Neural progenitor cell (in vitro differentiated cells): ENCODE results near the gene PWWP2B. TPM values are rescaled to one million over a fixed set of nuclear protein-coding genes. Genes with fewer than 3 reads are reported as not detected.

Source experiments
- DNase-seq: peaks from one replicate; pipeline ENCODE4 v3.0.0-alpha.2; 2016; ENCODE audit warnings: low spot score
- H2AFZ ChIP-seq: fragments of 200-600 bp; sonication (generic); replicated peaks from 2 replicates; pipeline ENCODE4 v1.6.1; 2016; ENCODE audit warnings: antibody characterized with exemption
- H3F3A ChIP-seq: fragments of 200-600 bp; sonication (generic); 2 replicates; pipeline ENCODE4 v1.6.1; 2016; ENCODE audit warnings: antibody characterized with exemption, low read depth
- H3K27ac ChIP-seq: fragments of 200-600 bp; sonication (generic); 2 replicates; pipeline ENCODE4 v1.5.1; 2016; ENCODE audit warnings: mild to moderate bottlenecking
- H3K27me3 ChIP-seq: fragments of 200-600 bp; sonication (generic); 2 replicates; pipeline ENCODE4 v1.6.1; 2016; ENCODE audit warnings: mild to moderate bottlenecking, moderate library complexity
- H3K36me3 ChIP-seq: fragments of 200-600 bp; sonication (generic); 2 replicates; pipeline ENCODE4 v1.5.1; 2016
- H3K4me1 ChIP-seq: fragments of 200-600 bp; sonication (generic); 2 replicates; pipeline ENCODE4 v1.6.1; 2016; ENCODE audit warnings: mixed run types
- H3K4me2 ChIP-seq: fragments of 200-600 bp; sonication (generic); 2 replicates; pipeline ENCODE4 v1.6.1; 2016
- H3K4me3 ChIP-seq: fragments of 200-600 bp; sonication (generic); 2 replicates; pipeline ENCODE4 v1.5.1; 2016
- H3K79me2 ChIP-seq: fragments of 200-600 bp; sonication (generic); 2 replicates; pipeline ENCODE4 v1.6.1; 2016; ENCODE audit warnings: low read depth
- H3K9ac ChIP-seq: fragments of 200-600 bp; sonication (generic); 2 replicates; pipeline ENCODE4 v1.6.1; 2016
- H3K9me3 ChIP-seq: fragments of 200-600 bp; sonication (generic); 2 replicates; pipeline ENCODE4 v1.5.1; 2016; ENCODE audit warnings: low read depth
- H4K20me1 ChIP-seq: fragments of 200-600 bp; sonication (generic); 2 replicates; pipeline ENCODE4 v1.6.1; 2016; ENCODE audit warnings: low read depth
- H3K27ac Mint-ChIP-seq: 3 replicates; pipeline ENCODE4 v1.8.0; 2021; ENCODE audit warnings: mixed read lengths
- H3K27me3 Mint-ChIP-seq: 2 replicates; pipeline ENCODE4 v1.8.0; 2022; ENCODE audit warnings: low read depth, mild to moderate bottlenecking, inconsistent platforms, moderate library complexity, mixed read lengths; ENCODE audit not compliant: insufficient read depth
- H3K36me3 Mint-ChIP-seq: 3 replicates; pipeline ENCODE4 v1.8.0; 2021; ENCODE audit warnings: mixed read lengths
- H3K4me1 Mint-ChIP-seq: 3 replicates; pipeline ENCODE4 v1.8.0; 2021; ENCODE audit warnings: mixed read lengths
- H3K4me3 Mint-ChIP-seq: 3 replicates; pipeline ENCODE4 v1.8.0; 2021; ENCODE audit warnings: mild to moderate bottlenecking, moderate library complexity, mixed read lengths
- H3K9me3 Mint-ChIP-seq: 3 replicates; pipeline ENCODE4 v1.8.0; 2020; ENCODE audit warnings: mixed read lengths
- EZH2 ChIP-seq: fragments of 200-600 bp; sonication (generic); IDR thresholded peaks from 2 replicates; pipeline ENCODE4 v1.6.1; 2017; ENCODE audit warnings: antibody characterized with exemption, mild to moderate bottlenecking, moderate library complexity
- EZH2phosphoT487 ChIP-seq: fragments of 200-600 bp; sonication (generic); IDR thresholded peaks from 2 replicates; pipeline ENCODE4 v1.6.1; 2017; ENCODE audit warnings: antibody characterized with exemption
- total RNA-seq: library from RNA; depleted of rRNA; stranded (reverse); fragments of >200 nt; gene quantifications from 2 replicates; pipeline ENCODE4 v1.2.3, GENCODE V29; 2015; ENCODE audit warnings: low replicate concordance
- TF ChIP-seq, protein P1 (sequence below): fragments of 200-600 bp; sonication (generic); IDR thresholded peaks from 2 replicates; pipeline ENCODE4 v1.5.1; 2017; ENCODE audit warnings: antibody characterized with exemption, mild to moderate bottlenecking

PWWP2B gene
- total RNA-seq, 1 donor from 2014 or later, result 0.34 TPM

GRCh38 chr10:132356621-132357195, 40.3 kb upstream of the PWWP2B start:
- TF ChIP-seq, protein P1, sequence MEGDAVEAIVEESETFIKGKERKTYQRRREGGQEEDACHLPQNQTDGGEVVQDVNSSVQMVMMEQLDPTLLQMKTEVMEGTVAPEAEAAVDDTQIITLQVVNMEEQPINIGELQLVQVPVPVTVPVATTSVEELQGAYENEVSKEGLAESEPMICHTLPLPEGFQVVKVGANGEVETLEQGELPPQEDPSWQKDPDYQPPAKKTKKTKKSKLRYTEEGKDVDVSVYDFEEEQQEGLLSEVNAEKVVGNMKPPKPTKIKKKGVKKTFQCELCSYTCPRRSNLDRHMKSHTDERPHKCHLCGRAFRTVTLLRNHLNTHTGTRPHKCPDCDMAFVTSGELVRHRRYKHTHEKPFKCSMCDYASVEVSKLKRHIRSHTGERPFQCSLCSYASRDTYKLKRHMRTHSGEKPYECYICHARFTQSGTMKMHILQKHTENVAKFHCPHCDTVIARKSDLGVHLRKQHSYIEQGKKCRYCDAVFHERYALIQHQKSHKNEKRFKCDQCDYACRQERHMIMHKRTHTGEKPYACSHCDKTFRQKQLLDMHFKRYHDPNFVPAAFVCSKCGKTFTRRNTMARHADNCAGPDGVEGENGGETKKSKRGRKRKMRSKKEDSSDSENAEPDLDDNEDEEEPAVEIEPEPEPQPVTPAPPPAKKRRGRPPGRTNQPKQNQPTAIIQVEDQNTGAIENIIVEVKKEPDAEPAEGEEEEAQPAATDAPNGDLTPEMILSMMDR, result no peak
- TF ChIP-seq EZH2phosphoT487, result no peak
- no peak for TF ChIP-seq EZH2
- no peaks in the 10 kb centered on the region for H3K79me2 ChIP-seq
- no peak overlapping the region for H2AFZ ChIP-seq
- no peak overlapping the region for H3K4me3 ChIP-seq
- no peaks in the 10 kb centered on the region for H3F3A ChIP-seq
- no peak overlapping the region for H3K27ac Mint-ChIP-seq
- no peaks in the 10 kb centered on the region for H4K20me1 ChIP-seq
- no peaks in the 10 kb centered on the region for H3K27me3 ChIP-seq
- DNase-seq, result no peak
- H3K27ac ChIP-seq, result no peak overlapping the region
- H3K36me3 ChIP-seq, result no peaks in the 10 kb centered on the region
- H3K27me3 Mint-ChIP-seq, result no peaks in the 10 kb centered on the region
- H3K9me3 ChIP-seq, result no peaks in the 10 kb centered on the region
- peaks cover 3% of the 10 kb centered on the region for H3K36me3 Mint-ChIP-seq
- no peak overlapping the region for H3K9ac ChIP-seq
- peaks cover 5% of the 10 kb centered on the region for H3K4me1 Mint-ChIP-seq
- no peak overlapping the region for H3K4me3 Mint-ChIP-seq
- H3K4me1 ChIP-seq, result no peaks in the 10 kb centered on the region
- peaks cover 3% of the 10 kb centered on the region for H3K9me3 Mint-ChIP-seq
- no peak overlapping the region for H3K4me2 ChIP-seq

GRCh38 chr10:132357286-132358058, 39.5 kb upstream of the PWWP2B start:
- H3K27ac ChIP-seq, result no peak overlapping the region
- no peak overlapping the region for H3K4me2 ChIP-seq
- H2AFZ ChIP-seq, result no peak overlapping the region
- no peaks in the 10 kb centered on the region for H3F3A ChIP-seq
- H3K4me1 ChIP-seq, result no peaks in the 10 kb centered on the region
- TF ChIP-seq, protein P1, result no peak
- TF ChIP-seq EZH2phosphoT487 (no peak), EZH2 (no peak)
- H3K9me3 ChIP-seq, result no peaks in the 10 kb centered on the region
- no peaks in the 10 kb centered on the region for H3K36me3 ChIP-seq
- peaks cover 3% of the 10 kb centered on the region for H3K9me3 Mint-ChIP-seq
- H3K27me3 Mint-ChIP-seq, result no peaks in the 10 kb centered on the region
- H3K36me3 Mint-ChIP-seq, result peaks cover 3% of the 10 kb centered on the region
- H4K20me1 ChIP-seq, result no peaks in the 10 kb centered on the region
- no peak overlapping the region for H3K9ac ChIP-seq
- no peak for DNase-seq
- H3K27me3 ChIP-seq, result no peaks in the 10 kb centered on the region
- no peak overlapping the region for H3K4me3 Mint-ChIP-seq
- H3K27ac Mint-ChIP-seq, result no peak overlapping the region
- no peaks in the 10 kb centered on the region for H3K79me2 ChIP-seq
- peaks cover 5% of the 10 kb centered on the region for H3K4me1 Mint-ChIP-seq
- H3K4me3 ChIP-seq, result no peak overlapping the region

DNA sequence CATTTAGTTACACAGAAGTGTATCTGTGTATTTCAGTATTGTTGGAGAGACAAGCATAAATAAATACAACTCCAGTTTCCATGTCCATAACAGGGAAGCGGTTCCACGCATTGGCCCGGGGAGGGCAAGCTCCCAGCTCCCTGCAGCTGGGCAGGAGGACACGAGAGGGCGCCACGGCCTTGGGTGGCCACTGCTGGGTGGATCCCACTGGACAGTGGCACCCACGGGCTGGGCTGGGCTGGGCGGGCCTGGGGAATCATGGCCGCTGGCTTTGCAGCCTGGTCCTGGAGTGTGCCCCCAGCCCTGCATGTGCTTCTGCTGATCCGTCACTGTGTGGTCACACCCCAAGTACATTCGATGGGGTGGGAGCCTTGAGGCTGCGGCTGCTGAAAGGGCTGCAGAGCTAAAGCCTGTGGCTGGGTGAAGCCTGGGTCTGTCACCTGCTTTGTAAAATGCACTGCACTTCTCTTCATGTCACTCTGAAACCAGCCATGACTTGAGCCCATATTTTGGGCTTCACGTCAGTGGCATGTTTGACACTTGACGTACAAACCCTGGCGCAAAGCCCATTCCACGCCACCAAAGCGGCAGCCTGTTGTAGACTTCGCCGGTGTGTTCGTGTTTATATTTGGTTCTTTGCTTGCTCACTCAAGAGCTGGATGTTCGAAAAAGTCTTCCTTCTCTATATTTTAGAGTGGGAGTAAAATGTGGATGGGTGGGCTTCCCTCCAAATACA, 37.5 kb upstream of the PWWP2B start:
- no peak overlapping the region for H2AFZ ChIP-seq
- H3K4me3 ChIP-seq, result no peak overlapping the region
- no peaks in the 10 kb centered on the region for H3K9me3 ChIP-seq
- H3K79me2 ChIP-seq, result no peaks in the 10 kb centered on the region
- TF ChIP-seq EZH2phosphoT487 (no peak), EZH2 (no peak)
- TF ChIP-seq, protein P1, result peak; percentile 7
- no peak overlapping the region for H3K27ac ChIP-seq
- no peak overlapping the region for H3K4me2 ChIP-seq
- DNase-seq, result no peak
- H3K9ac ChIP-seq, result no peak overlapping the region
- no peak overlapping the region for H3K27ac Mint-ChIP-seq
- H3F3A ChIP-seq, result no peaks in the 10 kb centered on the region
- H3K4me1 Mint-ChIP-seq, result no peaks in the 10 kb centered on the region
- no peaks in the 10 kb centered on the region for H3K27me3 Mint-ChIP-seq
- no peaks in the 10 kb centered on the region for H4K20me1 ChIP-seq
- no peak overlapping the region for H3K4me3 Mint-ChIP-seq
- H3K4me1 ChIP-seq, result no peaks in the 10 kb centered on the region
- peaks cover 3% of the 10 kb centered on the region for H3K36me3 Mint-ChIP-seq
- no peaks in the 10 kb centered on the region for H3K27me3 ChIP-seq
- H3K9me3 Mint-ChIP-seq, result peaks cover 3% of the 10 kb centered on the region
- no peaks in the 10 kb centered on the region for H3K36me3 ChIP-seq
